ENCODE results near the gene FAM151A. TPM values are rescaled to one million over a fixed set of nuclear protein-coding genes. Genes with fewer than 3 reads are reported as not detected.
A peak's percentile ranks its signal among the peaks of the same experiment; 100 is the strongest.

FAM151A gene
- total RNA-seq, 1 donor from 2014 or later: 0.80 TPM

DNA sequence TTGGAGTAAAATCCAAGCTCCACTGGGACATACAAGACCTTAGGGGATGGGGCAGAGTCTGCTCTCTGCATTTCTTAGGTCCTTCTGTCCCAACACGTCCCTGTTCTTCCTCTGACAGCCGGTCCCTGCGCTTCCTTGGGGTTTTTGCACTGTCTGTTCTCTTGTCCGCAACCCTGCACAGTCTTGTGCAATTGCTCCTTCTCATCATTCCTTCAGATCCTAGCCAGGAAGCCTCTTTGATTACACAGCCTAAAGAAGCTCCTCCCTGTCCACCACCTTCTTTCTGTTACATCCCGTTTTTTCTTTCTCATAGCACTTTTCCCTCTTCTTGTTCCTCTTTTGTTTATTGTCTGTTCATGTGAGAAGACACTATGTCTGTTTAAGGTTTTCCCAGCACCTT, 55.4 kb downstream of the FAM151A start:
- peak overlapping the region; percentile 89 for H3K27ac ChIP-seq (replicated peaks)
- DNase-seq: peak; percentile 18
- TF ChIP-seq, protein P1, sequence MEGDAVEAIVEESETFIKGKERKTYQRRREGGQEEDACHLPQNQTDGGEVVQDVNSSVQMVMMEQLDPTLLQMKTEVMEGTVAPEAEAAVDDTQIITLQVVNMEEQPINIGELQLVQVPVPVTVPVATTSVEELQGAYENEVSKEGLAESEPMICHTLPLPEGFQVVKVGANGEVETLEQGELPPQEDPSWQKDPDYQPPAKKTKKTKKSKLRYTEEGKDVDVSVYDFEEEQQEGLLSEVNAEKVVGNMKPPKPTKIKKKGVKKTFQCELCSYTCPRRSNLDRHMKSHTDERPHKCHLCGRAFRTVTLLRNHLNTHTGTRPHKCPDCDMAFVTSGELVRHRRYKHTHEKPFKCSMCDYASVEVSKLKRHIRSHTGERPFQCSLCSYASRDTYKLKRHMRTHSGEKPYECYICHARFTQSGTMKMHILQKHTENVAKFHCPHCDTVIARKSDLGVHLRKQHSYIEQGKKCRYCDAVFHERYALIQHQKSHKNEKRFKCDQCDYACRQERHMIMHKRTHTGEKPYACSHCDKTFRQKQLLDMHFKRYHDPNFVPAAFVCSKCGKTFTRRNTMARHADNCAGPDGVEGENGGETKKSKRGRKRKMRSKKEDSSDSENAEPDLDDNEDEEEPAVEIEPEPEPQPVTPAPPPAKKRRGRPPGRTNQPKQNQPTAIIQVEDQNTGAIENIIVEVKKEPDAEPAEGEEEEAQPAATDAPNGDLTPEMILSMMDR (IDR thresholded peaks at IDR 0.05; ENCODE audit: borderline replicate concordance): no peak
- H3K4me3 ChIP-seq: no peak overlapping the region
- no peaks in the 10 kb centered on the region for H3K9me3 ChIP-seq (replicated peaks)
- no peaks in the 10 kb centered on the region for H3K27me3 ChIP-seq (ENCODE audit: low read depth)
- H3K36me3 ChIP-seq: no peaks in the 10 kb centered on the region
- peaks cover 77% of the 10 kb centered on the region for H3K4me1 ChIP-seq
- intact Hi-C loops (cut with micrococcal nuclease): no loop called here

DNA sequence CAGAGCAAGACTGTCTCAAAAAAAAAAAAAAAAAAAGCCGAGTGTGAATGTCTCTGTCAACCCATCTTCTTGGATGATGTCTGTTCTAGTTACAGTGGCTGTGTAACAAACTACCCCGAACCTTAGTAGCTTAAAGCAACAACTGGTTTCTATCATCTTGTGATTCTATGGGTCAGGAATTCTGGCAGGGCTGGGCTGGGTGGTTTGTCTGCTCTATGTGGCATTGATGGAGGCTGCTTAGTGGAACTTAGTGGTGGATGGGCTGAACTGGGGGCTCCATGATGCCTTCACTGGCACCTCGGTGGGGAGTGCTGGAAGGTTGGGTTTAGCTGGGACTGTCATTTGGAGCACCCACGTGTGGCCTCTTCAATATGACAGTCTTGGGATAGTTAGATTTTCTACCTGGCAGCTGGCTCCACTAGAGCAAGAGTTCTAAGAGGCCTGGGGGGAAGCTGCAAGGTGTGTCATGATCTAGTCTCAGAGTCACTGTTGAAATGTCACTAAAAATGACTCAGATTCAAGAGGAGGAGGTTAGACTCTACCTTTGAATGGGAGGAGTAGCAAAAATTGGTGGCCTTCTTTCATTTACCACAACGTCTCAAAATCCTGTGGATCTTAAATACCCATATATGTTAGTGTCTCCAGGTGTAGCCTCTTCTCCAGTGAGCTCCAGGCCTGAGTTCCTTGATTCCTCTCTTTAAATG, 56.7 kb downstream of the FAM151A start:
- Histone ChIP-seq H3K27me3 (ENCODE audit: low read depth) (no peaks in the 10 kb centered on the region), H3K36me3 (no peaks in the 10 kb centered on the region), H3K27ac (replicated peaks) (peak overlapping the region; percentile 89), H3K4me3 (no peak overlapping the region), H3K9me3 (replicated peaks) (no peaks in the 10 kb centered on the region), H3K4me1 (peaks cover 63% of the 10 kb centered on the region)
- peak; percentile 7 for DNase-seq
- intact Hi-C loops (cut with micrococcal nuclease): no loop called here
- TF ChIP-seq, protein P1 (IDR thresholded peaks at IDR 0.05; ENCODE audit: borderline replicate concordance): no peak

GRCh38 chr1:54565113-54565501, 58.2 kb downstream of the FAM151A start:
- Histone ChIP-seq H3K4me1 (peaks cover 57% of the 10 kb centered on the region), H3K4me3 (no peak overlapping the region), H3K36me3 (no peaks in the 10 kb centered on the region), H3K27me3 (ENCODE audit: low read depth) (no peaks in the 10 kb centered on the region), H3K9me3 (replicated peaks) (no peaks in the 10 kb centered on the region), H3K27ac (replicated peaks) (peak overlapping the region; percentile 65)
- DNase-seq: peak; percentile 8
- intact Hi-C loops (cut with micrococcal nuclease): no loop called here
- TF ChIP-seq, protein P1 (IDR thresholded peaks at IDR 0.05; ENCODE audit: borderline replicate concordance): no peak

GRCh38 chr1:54564312-54565112, 58.8 kb downstream of the FAM151A start:
- intact Hi-C loops (cut with micrococcal nuclease): no loop called here
- TF ChIP-seq, protein P1 (IDR thresholded peaks at IDR 0.05; ENCODE audit: borderline replicate concordance): no peak
- H3K9me3 ChIP-seq (replicated peaks): no peaks in the 10 kb centered on the region
- no peaks in the 10 kb centered on the region for H3K36me3 ChIP-seq
- no peak for DNase-seq
- peaks cover 57% of the 10 kb centered on the region for H3K4me1 ChIP-seq
- H3K27ac ChIP-seq (replicated peaks): peak overlapping the region; percentile 65
- H3K27me3 ChIP-seq (ENCODE audit: low read depth): no peaks in the 10 kb centered on the region
- H3K4me3 ChIP-seq: no peak overlapping the region

DNA sequence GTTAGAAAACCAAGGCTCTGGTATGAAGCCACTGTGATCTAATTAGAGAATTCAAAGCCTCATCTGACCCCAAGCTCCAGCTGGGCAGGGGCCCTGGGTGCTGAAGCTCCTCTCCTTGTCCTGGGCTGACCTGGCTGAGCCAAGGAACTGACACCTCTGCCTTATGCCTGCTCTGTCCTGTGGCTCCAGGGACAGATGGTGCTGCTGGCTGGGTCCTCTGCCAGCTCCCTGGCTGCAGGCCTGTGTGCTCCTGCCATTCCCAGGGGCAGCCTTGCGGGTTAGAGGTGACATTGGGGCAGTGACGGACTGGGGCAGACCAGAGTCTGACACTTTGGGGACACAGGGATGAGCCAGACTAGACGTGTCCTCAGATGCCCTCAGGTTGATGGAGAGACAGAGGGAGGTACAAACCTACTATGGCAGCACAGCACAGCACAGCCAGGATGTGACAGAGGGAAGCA, 63.5 kb downstream of the FAM151A start:
- H3K27ac ChIP-seq (replicated peaks): peak overlapping the region; percentile 88

More for the DNA sequence above, 63.5 kb downstream of the FAM151A start:
- intact Hi-C loops (cut with micrococcal nuclease): no loop called here
- TF ChIP-seq, protein P1 (IDR thresholded peaks at IDR 0.05; ENCODE audit: borderline replicate concordance): no peak
- Histone ChIP-seq H3K4me3 (peak overlapping the region; percentile 48), H3K27me3 (ENCODE audit: low read depth) (no peaks in the 10 kb centered on the region), H3K4me1 (peaks cover 65% of the 10 kb centered on the region), H3K9me3 (replicated peaks) (peaks cover 14% of the 10 kb centered on the region), H3K36me3 (peaks cover 7% of the 10 kb centered on the region)
- DNase-seq: peak; percentile 80

Other genes starting within 250 kb of the FAM151A start
- 57.7 TPM for gene SSBP3, start 217.1 kb downstream of the FAM151A start, total RNA-seq
- gene ACOT11, start 75.3 kb downstream of the FAM151A start, total RNA-seq: 64.8 TPM
- gene MROH7, start 18.3 kb upstream of the FAM151A start, total RNA-seq: 6.8 TPM
- gene TTC4, start 92.3 kb upstream of the FAM151A start, total RNA-seq: 16.1 TPM
- 5.1 TPM for gene PARS2, start 141.0 kb upstream of the FAM151A start, total RNA-seq
- 0.14 TPM for gene TTC22, start 177.8 kb upstream of the FAM151A start, total RNA-seq